Astrocyte of the spinal cord (primary cell): ENCODE measurements around the gene NOP14.

Experiments used
- DNase-seq: peaks from one replicate; pipeline ENCODE4 v3.0.0; 2011; ENCODE audit warnings: low read depth, low spot score
- H3K4me3 ChIP-seq: 2 replicates; pipeline ENCODE4 v1.5.1; 2011; ENCODE audit warnings: low read depth, mild to moderate bottlenecking, low read length, moderate library complexity
- CTCF ChIP-seq: IDR thresholded peaks from 2 replicates; pipeline ENCODE4 v1.5.1; 2012; ENCODE audit warnings: low read depth, mild to moderate bottlenecking, low read length, inconsistent platforms
- in situ Hi-C: cut with HindIII; loops from 2 replicates; pipeline ENCODE4 v1.10.0; 2017; ENCODE audit warnings: low sequenced_read_pairs

The NOP14 gene

GRCh38 chr4:2914256-2915126, 48.7 kb downstream of the NOP14 start:
- in situ Hi-C loops = no loop called here
- H3K4me3 ChIP-seq = no peak overlapping the region

GRCh38 chr4:2913168-2913567, 50.0 kb downstream of the NOP14 start:
- H3K4me3 ChIP-seq = no peak overlapping the region
- no peak for TF ChIP-seq CTCF
- in situ Hi-C loops = no loop called here
- no peak for DNase-seq

More at GRCh38 chr4:2914256-2915126, 48.7 kb downstream of the NOP14 start:
- DNase-seq = no peak
- no peak for TF ChIP-seq CTCF

GRCh38 chr4:2911868-2912267, 51.3 kb downstream of the NOP14 start:
- in situ Hi-C loops = no loop called here
- TF ChIP-seq CTCF = no peak
- H3K4me3 ChIP-seq = no peak overlapping the region
- no peak for DNase-seq

GRCh38 chr4:2910409-2910808, 52.8 kb downstream of the NOP14 start:
- in situ Hi-C loops = no loop called here
- no peak for TF ChIP-seq CTCF
- no peak overlapping the region for H3K4me3 ChIP-seq
- no peak for DNase-seq

- TF ChIP-seq CTCF = no peak
- no peak for DNase-seq
- no peak overlapping the region for H3K4me3 ChIP-seq
- in situ Hi-C loops = no loop called here
These were observed 53.6 kb downstream of the NOP14 start for GRCh38 chr4:2909583-2909982.

- no peak for TF ChIP-seq CTCF
- no peak for DNase-seq
- in situ Hi-C loops = no loop called here
- H3K4me3 ChIP-seq = no peak overlapping the region
These were observed 54.5 kb downstream of the NOP14 start for GRCh38 chr4:2908686-2909085.
